HAP-1 (cell line): Measurements from ENCODE around the gene FAM228A.
A peak's percentile ranks its signal among the peaks of the same experiment; 100 is the strongest.

Experiments used
- DNase-seq, 2 experiments: peaks; one replicate each; pipeline ENCODE4 v3.0.0-alpha.2; 2016 to 2020; ENCODE audit warnings: low spot score in 2 of 2
- H3K27me3 ChIP-seq: fragments of 250-450 bp; sonication (Bioruptor Pico); 2 replicates; pipeline ENCODE4 v1.5.1; 2020; ENCODE audit warnings: low read depth, mild to moderate bottlenecking, moderate library complexity
- H3K36me3 ChIP-seq: fragments of 250-450 bp; sonication (Bioruptor Pico); replicated peaks from 2 replicates; pipeline ENCODE4 v1.5.1; 2020; ENCODE audit warnings: mild to moderate bottlenecking
- H3K4me1 ChIP-seq: fragments of 250-450 bp; sonication (Bioruptor Pico); 2 replicates; pipeline ENCODE4 v1.5.1; 2020; ENCODE audit warnings: mild to moderate bottlenecking
- H3K4me3 ChIP-seq: fragments of 250-450 bp; sonication (Bioruptor Pico); 2 replicates; pipeline ENCODE4 v1.5.1; 2020; ENCODE audit warnings: mild to moderate bottlenecking, moderate library complexity
- H3K9me3 ChIP-seq: fragments of 250-450 bp; sonication (Bioruptor Pico); 2 replicates; pipeline ENCODE4 v1.5.1; 2020; ENCODE audit warnings: mild to moderate bottlenecking, moderate library complexity
- in situ Hi-C: fragments of 300-500 bp; cut with MboI; formaldehyde crosslinking; loops from 3 replicates; pipeline ENCODE4 v1.14.3; 2020; ENCODE audit warnings: low sequenced_read_pairs, inconsistent platforms, mixed read lengths

FAM228A gene

GRCh38 chr2:24221343-24222050, 46.6 kb downstream of the FAM228A start:
- H3K36me3 ChIP-seq = no peaks in the 10 kb centered on the region
- H3K4me3 ChIP-seq = no peak overlapping the region
- H3K9me3 ChIP-seq = no peaks in the 10 kb centered on the region
- in situ Hi-C loops = no loop called here
- no peaks in the 10 kb centered on the region for H3K27me3 ChIP-seq
- no peaks in the 10 kb centered on the region for H3K4me1 ChIP-seq
- no peak for DNase-seq

GRCh38 chr2:24222946-24223345, 48.1 kb downstream of the FAM228A start:
- Histone ChIP-seq H3K4me1 (no peaks in the 10 kb centered on the region), H3K36me3 (no peaks in the 10 kb centered on the region), H3K9me3 (no peaks in the 10 kb centered on the region), H3K27me3 (no peaks in the 10 kb centered on the region), H3K4me3 (no peak overlapping the region)
- DNase-seq = no peak
- in situ Hi-C loops = no loop called here

GRCh38 chr2:24225499-24226242, 50.8 kb downstream of the FAM228A start:
- DNase-seq = no peak
- in situ Hi-C loops = no loop called here
- H3K9me3 ChIP-seq = no peaks in the 10 kb centered on the region
- no peak overlapping the region for H3K4me3 ChIP-seq
- H3K27me3 ChIP-seq = no peaks in the 10 kb centered on the region
- no peaks in the 10 kb centered on the region for H3K4me1 ChIP-seq
- no peaks in the 10 kb centered on the region for H3K36me3 ChIP-seq

- Histone ChIP-seq H3K4me3 (no peak overlapping the region), H3K36me3 (no peaks in the 10 kb centered on the region), H3K4me1 (no peaks in the 10 kb centered on the region), H3K9me3 (no peaks in the 10 kb centered on the region), H3K27me3 (no peaks in the 10 kb centered on the region)
- in situ Hi-C loops = no loop called here
- DNase-seq = no peak
Observed at GRCh38 chr2:24228470-24228869, 53.6 kb downstream of the FAM228A start.

- no peak overlapping the region for H3K4me3 ChIP-seq
- H3K36me3 ChIP-seq = no peaks in the 10 kb centered on the region
- H3K4me1 ChIP-seq = no peaks in the 10 kb centered on the region
- H3K27me3 ChIP-seq = no peaks in the 10 kb centered on the region
- no peaks in the 10 kb centered on the region for H3K9me3 ChIP-seq
- no peak for DNase-seq
- in situ Hi-C loops = no loop called here
Observed at GRCh38 chr2:24231461-24231881, 56.6 kb downstream of the FAM228A start.

- no peaks in the 10 kb centered on the region for H3K9me3 ChIP-seq
- no peaks in the 10 kb centered on the region for H3K27me3 ChIP-seq
- DNase-seq = no peak
- H3K4me3 ChIP-seq = no peak overlapping the region
- no peaks in the 10 kb centered on the region for H3K36me3 ChIP-seq
- in situ Hi-C loops = no loop called here
- peaks cover 3% of the 10 kb centered on the region; the same call in 1 of the 2 replicates for H3K4me1 ChIP-seq
Observed at GRCh38 chr2:24233321-24233720, 58.5 kb downstream of the FAM228A start.

- H3K4me3 ChIP-seq = no peak overlapping the region
- no peaks in the 10 kb centered on the region for H3K27me3 ChIP-seq
- in situ Hi-C loops = no loop called here
- peaks cover 16% of the 10 kb centered on the region for H3K4me1 ChIP-seq
- H3K9me3 ChIP-seq = no peaks in the 10 kb centered on the region
- no peaks in the 10 kb centered on the region for H3K36me3 ChIP-seq
- no peak for DNase-seq
Observed at GRCh38 chr2:24237313-24237712, 62.5 kb downstream of the FAM228A start.

- in situ Hi-C loops = no loop called here
- Histone ChIP-seq H3K9me3 (no peaks in the 10 kb centered on the region), H3K36me3 (no peaks in the 10 kb centered on the region)
Observed at GRCh38 chr2:24238158-24238557, 63.3 kb downstream of the FAM228A start.

GRCh38 chr2:24239553-24239952, 64.7 kb downstream of the FAM228A start:
- Histone ChIP-seq H3K36me3 (no peaks in the 10 kb centered on the region), H3K4me3 (no peak overlapping the region), H3K4me1 (peaks cover 17% of the 10 kb centered on the region), H3K9me3 (no peaks in the 10 kb centered on the region), H3K27me3 (no peaks in the 10 kb centered on the region)
- in situ Hi-C loops = no loop called here
- DNase-seq = no peak

More at GRCh38 chr2:24238158-24238557, 63.3 kb downstream of the FAM228A start:
- Histone ChIP-seq H3K4me1 (peaks cover 17% of the 10 kb centered on the region), H3K27me3 (no peaks in the 10 kb centered on the region), H3K4me3 (no peak overlapping the region)
- DNase-seq = peak; percentile 18 to 38
